H1 (cell line): ENCODE data around the gene UCP2. TPM values are rescaled to one million over a fixed set of nuclear protein-coding genes. Genes with fewer than 3 reads are reported as not detected.

Experiments
- CTCF ChIA-PET: fragments of 300-600 bp; sonication (Branson Sonifier 250); formaldehyde crosslinking; loops from one replicate; lab custom pipeline; 2021; ENCODE audit not compliant: partially characterized antibody; lab: Charles Lee
- POLR2A ChIA-PET: fragments of 300-600 bp; sonication (Branson Sonifier 250); formaldehyde crosslinking; loops from one replicate; lab custom pipeline; 2021; ENCODE audit warnings: inconsistent platforms; ENCODE audit not compliant: partially characterized antibody; lab: Charles Lee
- DNase-seq, 2 experiments: peaks; one replicate each; pipeline versions ENCODE4 v3.0.0 to v3.0.0-alpha.2; 2010 to 2022; ENCODE audit warnings: low spot score in 2 of 2, low read depth in 1 of 2, mixed read lengths in 1 of 2
- FAIRE-seq: peaks from 2 replicates; lab custom pipeline; 2011; peaks lifted over from hg19 to GRCh38; lab: Jason Lieb, UNC
- H2AFZ ChIP-seq: 2 replicates; pipeline ENCODE4 v1.8.1; 2012; ENCODE audit warnings: low read length, inconsistent platforms
- H2AK5ac ChIP-seq: 2 replicates; pipeline ENCODE4 v1.6.1; 2013; ENCODE audit warnings: low read depth, low read length
- H2BK120ac ChIP-seq: replicated peaks from 2 replicates; pipeline ENCODE3; 2013; ENCODE audit warnings: low read depth, low read length, inconsistent platforms
- H2BK12ac ChIP-seq: 2 replicates; pipeline ENCODE4 v1.6.1; 2013; ENCODE audit warnings: low read depth, low read length
- H2BK15ac ChIP-seq: 2 replicates; pipeline ENCODE4 v1.6.1; 2013; ENCODE audit warnings: low read length
- H2BK20ac ChIP-seq: 2 replicates; pipeline ENCODE4 v1.6.1; 2013; ENCODE audit warnings: low read length
- H2BK5ac ChIP-seq: 2 replicates; pipeline ENCODE4 v1.6.1; 2013; ENCODE audit warnings: low read depth, low read length
- H3K14ac ChIP-seq: 2 replicates; pipeline ENCODE4 v1.6.1; 2013; ENCODE audit warnings: inconsistent platforms; ENCODE audit not compliant: insufficient read length
- H3K18ac ChIP-seq: 2 replicates; pipeline ENCODE4 v1.6.1; 2013; ENCODE audit warnings: low read length; ENCODE audit errors: extremely low read depth
- H3K23ac ChIP-seq: 2 replicates; pipeline ENCODE4 v1.6.1; 2013; ENCODE audit warnings: inconsistent platforms; ENCODE audit not compliant: insufficient read length
- H3K23me2 ChIP-seq: 2 replicates; pipeline ENCODE4 v1.6.1; 2013; ENCODE audit warnings: low read depth, low read length
- H3K27ac ChIP-seq: 2 replicates; pipeline ENCODE4 v1.6.1; 2011; ENCODE audit warnings: low read depth, low read length, inconsistent platforms
- H3K27me3 ChIP-seq, 4 experiments: replicated peaks in 1 of 4; 1 replicate in 1 of 4; 2 replicates in 3 of 4; pipeline versions ENCODE4 v1.6.1 to v1.8.1; 2011 to 2013; ENCODE audit warnings: low read length in 3 of 4, mild to moderate bottlenecking in 3 of 4, inconsistent platforms in 2 of 4, mixed read lengths in 2 of 4, moderate library complexity in 1 of 4; ENCODE audit not compliant: control insufficient read depth in 3 of 4, insufficient read depth in 3 of 4; ENCODE audit errors: extremely low read depth in 1 of 4
- H3K36me3 ChIP-seq, 4 experiments: 2 replicates each; pipeline versions ENCODE4 v1.6.1 to v1.8.1; 2011 to 2013; ENCODE audit warnings: mild to moderate bottlenecking in 4 of 4, low read length in 3 of 4, moderate library complexity in 2 of 4, control low read depth in 1 of 4, inconsistent platforms in 1 of 4; ENCODE audit not compliant: insufficient read depth in 4 of 4, control insufficient read depth in 2 of 4
- H3K4ac ChIP-seq: replicated peaks from 2 replicates; pipeline ENCODE3; 2013; ENCODE audit warnings: low read length, low read depth, mixed read lengths, inconsistent platforms; ENCODE audit not compliant: insufficient read length
- H3K4me1 ChIP-seq, 4 experiments: replicated peaks in 1 of 4; 1 replicate in 1 of 4; 2 replicates in 3 of 4; pipeline versions ENCODE4 v1.6.1 to v1.8.1; 2011 to 2013; ENCODE audit warnings: low read length in 3 of 4, inconsistent platforms in 2 of 4, mixed read lengths in 1 of 4; ENCODE audit not compliant: insufficient read depth in 4 of 4, control insufficient read depth in 3 of 4
- H3K4me2 ChIP-seq, 2 experiments: 2 replicates each; pipeline versions ENCODE4 v1.6.1 to v1.8.1; 2011 to 2013; ENCODE audit warnings: low read depth in 2 of 2, low read length in 2 of 2, control low read depth in 1 of 2, inconsistent platforms in 1 of 2, mild to moderate bottlenecking in 1 of 2; ENCODE audit not compliant: insufficient read depth in 1 of 2
- H3K4me3 ChIP-seq, 4 experiments: fragments of 200-600, 300-600 bp in 1 of 4; sonication (generic), shearing (Covaris generic), sonication (Bioruptor Twin) in 1 of 4; 2 replicates each; pipeline versions ENCODE4 v1.5.1 to v1.8.1; 2011 to 2016; ENCODE audit warnings: low read length in 4 of 4, low read depth in 3 of 4, control low read depth in 2 of 4, inconsistent platforms in 2 of 4, mild to moderate bottlenecking in 2 of 4, mixed read lengths in 1 of 4, moderate library complexity in 1 of 4; ENCODE audit not compliant: insufficient read depth in 2 of 4; ENCODE audit errors: extremely low read depth in 1 of 4
- H3K56ac ChIP-seq: replicated peaks from 2 replicates; pipeline ENCODE3; 2013; ENCODE audit warnings: low read depth, mild to moderate bottlenecking, mixed read lengths, low read length, inconsistent platforms; ENCODE audit not compliant: insufficient read length
- H3K79me1 ChIP-seq: 2 replicates; pipeline ENCODE4 v1.6.1; 2013; ENCODE audit warnings: low read depth, low read length, control low read depth
- H3K79me2 ChIP-seq, 2 experiments: 2 replicates each; pipeline versions ENCODE4 v1.6.1 to v1.8.1; 2012 to 2013; ENCODE audit warnings: low read length in 2 of 2, mild to moderate bottlenecking in 2 of 2, inconsistent platforms in 1 of 2; ENCODE audit not compliant: insufficient read depth in 2 of 2, control insufficient read depth in 1 of 2
- H3K9ac ChIP-seq, 4 experiments: replicated peaks in 1 of 4; 1 replicate in 1 of 4; 2 replicates in 3 of 4; pipeline versions ENCODE4 v1.6.1 to v1.8.1; 2011 to 2013; ENCODE audit warnings: low read depth in 3 of 4, low read length in 3 of 4, control low read depth in 2 of 4, mild to moderate bottlenecking in 2 of 4, moderate library complexity in 2 of 4, inconsistent platforms in 1 of 4; ENCODE audit errors: extremely low read depth in 1 of 4
- H3K9me3 ChIP-seq, 2 experiments: 2 replicates each; pipeline versions ENCODE4 v1.6.1 to v1.8.1; 2012 to 2013; ENCODE audit warnings: mild to moderate bottlenecking in 2 of 2, moderate library complexity in 2 of 2, control low read depth in 1 of 2, inconsistent platforms in 1 of 2, low read depth in 1 of 2, low read length in 1 of 2, mixed read lengths in 1 of 2; ENCODE audit not compliant: insufficient read depth in 2 of 2
- H4K20me1 ChIP-seq, 2 experiments: replicated peaks in 1 of 2; 2 replicates each; pipeline versions ENCODE3 to v1.8.1; 2011 to 2013; ENCODE audit warnings: inconsistent platforms in 2 of 2, low read length in 2 of 2, mild to moderate bottlenecking in 1 of 2; ENCODE audit not compliant: insufficient read depth in 2 of 2, control insufficient read depth in 1 of 2
- H4K5ac ChIP-seq: 2 replicates; pipeline ENCODE4 v1.6.1; 2013; ENCODE audit warnings: low read length, low read depth, mixed read lengths, inconsistent platforms; ENCODE audit not compliant: insufficient read length
- H4K8ac ChIP-seq: 2 replicates; pipeline ENCODE4 v1.8.0; 2013; ENCODE audit warnings: mild to moderate bottlenecking, moderate library complexity, low read length, inconsistent platforms; ENCODE audit not compliant: insufficient read depth; ENCODE audit errors: extremely low read depth
- H4K91ac ChIP-seq: replicated peaks from 2 replicates; pipeline ENCODE3; 2013; ENCODE audit warnings: low read length, mixed read lengths, inconsistent platforms; ENCODE audit not compliant: insufficient read length
- ASH2L ChIP-seq: fragments of 200-600, 300-600 bp; sonication (generic); IDR thresholded peaks from one replicate; pipeline ENCODE4 v1.7.1; 2017; ENCODE audit warnings: low read length
- BCL11A ChIP-seq, 2 experiments: IDR thresholded peaks; one replicate each; pipeline ENCODE4 v1.6.1; 2011; ENCODE audit warnings: low read depth in 2 of 2, low read length in 2 of 2, mild to moderate bottlenecking in 2 of 2
- CHD2 ChIP-seq: IDR thresholded peaks from 2 replicates; pipeline ENCODE4 v1.6.1; 2012; ENCODE audit warnings: low read length, improper control_type of control experiment
- EGR1 ChIP-seq: IDR thresholded peaks from 2 replicates; pipeline ENCODE4 v1.6.1; 2011; ENCODE audit warnings: low read depth, low read length, borderline replicate concordance
- EZH2 ChIP-seq: fragments of 200-600 bp; sonication (generic); IDR thresholded peaks from 2 replicates; pipeline ENCODE4 v1.7.1; 2012; ENCODE audit warnings: low read depth, mild to moderate bottlenecking, moderate library complexity, low read length, inconsistent platforms; ENCODE audit not compliant: severe bottlenecking
- HDAC2 ChIP-seq, 2 experiments: fragments of 300-600 bp in 1 of 2; sonication (generic) in 1 of 2; IDR thresholded peaks; 2 replicates each; pipeline ENCODE4 v1.6.1; 2011 to 2012; ENCODE audit warnings: low read depth in 2 of 2, low read length in 2 of 2, mild to moderate bottlenecking in 2 of 2, moderate library complexity in 2 of 2, borderline replicate concordance in 1 of 2, inconsistent platforms in 1 of 2
- HDAC6 ChIP-seq: IDR thresholded peaks from one replicate; pipeline ENCODE4 v1.7.1; 2012; ENCODE audit warnings: low read depth, mild to moderate bottlenecking, inconsistent platforms, low read length, moderate library complexity
- JUND ChIP-seq: IDR thresholded peaks from 2 replicates; pipeline ENCODE4 v1.6.1; 2011; ENCODE audit warnings: mild to moderate bottlenecking, improper control_type of control experiment, low read length
- KDM4A ChIP-seq: IDR thresholded peaks from one replicate; pipeline ENCODE4 v1.7.1; 2012; ENCODE audit warnings: low read depth, mild to moderate bottlenecking, moderate library complexity, low read length, inconsistent platforms; ENCODE audit not compliant: severe bottlenecking
- NRF1 ChIP-seq: IDR thresholded peaks from 2 replicates; pipeline ENCODE4 v1.6.1; 2011; ENCODE audit warnings: mild to moderate bottlenecking, low read depth, low read length, improper control_type of control experiment
- SRF ChIP-seq: IDR thresholded peaks from 2 replicates; pipeline ENCODE4 v1.6.1; 2011; ENCODE audit warnings: mild to moderate bottlenecking, low read depth, low read length, moderate library complexity
- YY1 ChIP-seq: IDR thresholded peaks from 2 replicates; pipeline ENCODE4 v1.6.1; 2011; ENCODE audit warnings: low read depth, mild to moderate bottlenecking, low read length
- WGBS, 2 experiments: shearing (Covaris generic) in 1 of 2; methylation state at CpG; one replicate each; pipeline versions ENCODE4 v1.1.6 to v1.1.7; 2013 to 2015; ENCODE audit warnings: low lambda C conversion rate in 2 of 2, mixed read lengths in 2 of 2, inconsistent platforms in 1 of 2, low coverage in 1 of 2, missing lambda C conversion rate in 1 of 2; ENCODE audit not compliant: insufficient replicate concordance in 2 of 2, insufficient coverage in 1 of 2, insufficient read length in 1 of 2; ENCODE audit errors: extremely low coverage in 1 of 2, missing lambda C conversion rate in 1 of 2; 5-methylcytosine and 5-hydroxymethylcytosine counted together
- polyA plus RNA-seq, 7 experiments: library from polyadenylated mRNA; depleted of rRNA in 3 of 7; stranded (reverse) in 5 of 7; unstranded in 2 of 7; fragments of >200 nt in 5 of 7; fragments of 200-250 nt in 2 of 7; gene quantifications; 1 replicate in 5 of 7; 2 replicates in 1 of 7; 4 replicates in 1 of 7; pipeline versions ENCODE4 v1.2.1 to v1.2.3, GENCODE V29; 2011 to 2013; ENCODE audit warnings: missing spikeins in 2 of 7, mixed read lengths in 2 of 7
- total RNA-seq: library from RNA; stranded (reverse); fragmentation: NEBNext Ultra II Directional; extraction: Animal tissue kit (Norgen Biotek cat#: 25700); gene quantifications from 2 replicates; pipeline ENCODE4 v1.2.1, GENCODE V29; 2021

Gene UCP2
- total and polyA plus RNA-seq, 2 of the 8 experiments (the other 6 are each of a cell fraction or from before 2014, with no cell fraction given): 46.2 to 55.2 TPM

DNA sequence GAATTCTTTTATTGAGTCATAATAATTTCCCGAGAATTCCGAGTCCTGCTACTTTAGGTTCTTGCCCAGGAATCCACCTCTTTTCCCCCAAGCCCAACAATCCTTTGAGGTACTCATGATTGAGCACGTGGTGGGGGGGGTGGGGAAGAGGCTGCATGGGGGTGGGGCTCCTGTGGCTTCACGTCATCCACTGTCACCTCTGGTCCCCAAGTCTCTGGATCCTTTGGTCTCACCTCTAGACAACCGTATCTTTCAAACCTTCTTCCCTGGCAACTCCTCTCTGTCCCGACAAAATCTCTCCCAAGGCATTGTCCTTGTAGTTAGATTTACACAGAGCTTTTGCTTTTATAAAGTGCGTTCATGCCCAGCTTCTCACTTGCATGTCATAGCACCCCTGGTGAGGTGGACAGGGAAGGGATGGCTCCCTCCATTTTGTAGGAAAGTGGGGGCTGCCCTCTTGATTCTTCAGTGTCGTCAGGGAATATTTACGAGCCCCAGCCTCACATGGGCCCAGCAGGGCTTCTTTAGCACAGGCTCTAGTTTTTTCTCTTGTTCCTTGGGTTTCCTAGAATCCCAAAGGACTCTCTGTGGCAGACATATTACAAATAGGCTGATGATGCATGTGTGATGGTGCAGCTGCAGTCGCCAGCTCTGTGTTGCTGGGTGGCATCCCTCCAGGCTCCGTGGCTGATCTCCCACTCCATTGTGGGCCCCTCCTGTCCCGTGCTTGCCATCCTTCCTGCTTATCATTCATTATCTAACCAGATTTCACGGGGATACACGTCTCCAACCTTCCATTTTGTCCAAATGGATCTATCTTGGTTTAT, 17.9 kb upstream of the UCP2 start:
- Histone ChIP-seq H4K5ac (no peak overlapping the region), H2BK5ac (no peak overlapping the region), H2BK120ac (no peak overlapping the region), H3K4ac (no peak overlapping the region), H3K4me2 (no peak overlapping the region), H2BK12ac (no peak overlapping the region), H3K4me1 (no peaks in the 10 kb centered on the region; a peak in 1 of 7 replicates), H3K18ac (no peak overlapping the region), H2AK5ac (no peak overlapping the region), H3K9ac (no peak overlapping the region), H2BK20ac (no peak overlapping the region), H3K79me1 (no peaks in the 10 kb centered on the region), H4K8ac (no peak overlapping the region), H3K4me3 (no peak overlapping the region), H2BK15ac (no peak overlapping the region), H3K23me2 (no peaks in the 10 kb centered on the region), H4K91ac (no peak overlapping the region), H3K23ac (no peak overlapping the region), H3K27me3 (no peaks in the 10 kb centered on the region), H2AFZ (no peak overlapping the region), H3K56ac (no peak overlapping the region), H4K20me1 (no peaks in the 10 kb centered on the region), H3K36me3 (no peaks in the 10 kb centered on the region; a peak in 2 of 8 replicates), H3K14ac (no peak overlapping the region), H3K27ac (no peak overlapping the region), H3K79me2 (no peaks in the 10 kb centered on the region), H3K9me3 (no peaks in the 10 kb centered on the region)
- TF ChIP-seq CHD2: no peak
- no peak for TF ChIP-seq SRF
- TF ChIP-seq EGR1: no peak
- TF ChIP-seq EZH2: no peak
- TF ChIP-seq NRF1: no peak
- no peak for TF ChIP-seq YY1
- TF ChIP-seq HDAC2 (IDR thresholded peaks at IDR 0.05; ENCODE audit: borderline replicate concordance in 1 of 2, low read depth in 2 of 2, low read length in 2 of 2): no peak
- no peak for TF ChIP-seq JUND
- TF ChIP-seq KDM4A: no peak
- TF ChIP-seq BCL11A (IDR thresholded peaks at IDR 0.05; ENCODE audit: low read depth in 2 of 2, low read length in 2 of 2): no peak
- TF ChIP-seq HDAC6: no peak
- no peak for TF ChIP-seq ASH2L
- ChIA-PET POLR2A (no interaction called here), CTCF (interaction anchor here (0.6 kb wide), 1 partner anchor 195 kb away, joined by 3 read pairs; no protein-coding TSS in a partner anchor)
- 90% methylated on average over 14 of the region's 14 CpGs; no CpG with 5 or more reads in 1 of the 2 experiments for WGBS, 2 experiments
- DNase-seq: no peak
- no peak for FAIRE-seq
